Measurements from ENCODE around the gene TMEM131L. TPM values are rescaled to one million over a fixed set of nuclear protein-coding genes. Genes with fewer than 3 reads are reported as not detected.

TMEM131L gene
- total and polyA plus RNA-seq, 4 donors: 4.9 to 41.3 (median 12.9) TPM

GRCh38 chr4:153499005-153499404, 32.8 kb downstream of the TMEM131L start (continued):
- TF ChIP-seq ATF3 (IDR thresholded peaks at IDR 0.05): no peak

- Histone ChIP-seq H3K4me3 (ENCODE audit: low read depth in 1 of 3, low read length in 3 of 3) (no peak overlapping the region), H3K4me1 (ENCODE audit: control insufficient read depth in 4 of 4, insufficient read depth in 4 of 4, low read length in 3 of 4) (peaks cover 5 to 12% (median 6%) of the 10 kb centered on the region in 4 donors), H3K9me3 (ENCODE audit: control insufficient read depth in 4 of 4, low read length in 3 of 4) (no peaks in the 10 kb centered on the region), H3K9ac (ENCODE audit: low read depth in 1 of 2, low read length in 2 of 2) (no peak overlapping the region), H3K27me3 (ENCODE audit: control insufficient read depth in 4 of 4, insufficient read depth in 4 of 4, low read length in 3 of 4) (no peaks in the 10 kb centered on the region), H3K27ac (ENCODE audit: low read depth in 1 of 2, low read length in 2 of 2) (no peak overlapping the region), H3K36me3 (ENCODE audit: control insufficient read depth in 4 of 4, insufficient read depth in 3 of 4, low read depth in 1 of 4, low read length in 3 of 4) (no peaks in the 10 kb centered on the region)
- TF ChIP-seq REST (IDR thresholded peaks at IDR 0.05) (no peak), FOXA1 (IDR thresholded peaks at IDR 0.05) (no peak), GABPA (IDR thresholded peaks at IDR 0.05 in 1 of 2, conservative IDR thresholded peaks at IDR 0.05 in 1 of 2) (no peak), YY1 (IDR thresholded peaks at IDR 0.05) (no peak), HNF4G (IDR thresholded peaks at IDR 0.05) (no peak), ZBTB33 (IDR thresholded peaks at IDR 0.05) (no peak), NR2F2 (IDR thresholded peaks at IDR 0.05) (no peak), MAX (IDR thresholded peaks at IDR 0.05) (no peak), ATF3 (IDR thresholded peaks at IDR 0.05) (no peak), JUND (IDR thresholded peaks at IDR 0.05) (no peak), TAF1 (conservative IDR thresholded peaks at IDR 0.05) (no peak), RAD21 (IDR thresholded peaks at IDR 0.05) (no peak), FOXA2 (IDR thresholded peaks at IDR 0.05) (no peak), EGR1 (IDR thresholded peaks at IDR 0.05; ENCODE audit: low read depth in 2 of 2) (no peak), HNF4A (conservative IDR thresholded peaks at IDR 0.05) (no peak), SP1 (IDR thresholded peaks at IDR 0.05) (no peak), CTCF (IDR thresholded peaks at IDR 0.05; ENCODE audit: low read depth, low read length, missing input control) (no peak), RXRA (IDR thresholded peaks at IDR 0.05) (no peak)
- no peak for DNase-seq (ENCODE audit: low spot score)
- WGBS: 91% methylated on average over 1 of the region's 1 CpG
Observed at GRCh38 chr4:153501578-153501977, 35.4 kb downstream of the TMEM131L start.
